Hematopoietic multipotent progenitor cell treated with erythropoietin and hydrocortisone succinate and interleukin-3 and kit ligand, for 17 days (in vitro differentiated cells): Measurements from ENCODE around the gene GPS1.

Experiments used
- DNase-seq: peaks from one replicate; pipeline ENCODE4 v3.0.0-alpha.2; 2015; ENCODE audit warnings: low spot score

GPS1 gene

GRCh38 chr17:82079001-82079677 lies 27.4 kb downstream of the GPS1 start:
- DNase-seq: no peak

GRCh38 chr17:82080048-82080788 lies 28.5 kb downstream of the GPS1 start:
- DNase-seq: no peak

GRCh38 chr17:82080789-82081464 lies 29.2 kb downstream of the GPS1 start:
- no peak for DNase-seq

GRCh38 chr17:82081546-82081945 lies 29.8 kb downstream of the GPS1 start:
- no peak for DNase-seq

GRCh38 chr17:82081966-82082365 lies 30.3 kb downstream of the GPS1 start:
- no peak for DNase-seq

GRCh38 chr17:82082456-82082855 lies 30.8 kb downstream of the GPS1 start:
- DNase-seq: no peak

GRCh38 chr17:82083009-82083408 lies 31.3 kb downstream of the GPS1 start:
- DNase-seq: no peak

- DNase-seq: no peak
Measured at GRCh38 chr17:82083533-82084359, 32.0 kb downstream of the GPS1 start.

GRCh38 chr17:82084373-82085030 lies 32.8 kb downstream of the GPS1 start:
- no peak for DNase-seq

- DNase-seq: no peak
Measured at GRCh38 chr17:82085031-82085861, 33.5 kb downstream of the GPS1 start.

- DNase-seq: no peak
Measured at GRCh38 chr17:82085931-82086764, 34.5 kb downstream of the GPS1 start.

GRCh38 chr17:82086941-82087906 lies 35.5 kb downstream of the GPS1 start:
- no peak for DNase-seq

GRCh38 chr17:82087961-82088837 lies 36.5 kb downstream of the GPS1 start:
- no peak for DNase-seq

GRCh38 chr17:82088838-82089722 lies 37.4 kb downstream of the GPS1 start:
- no peak for DNase-seq

- DNase-seq: no peak
Measured at GRCh38 chr17:82089723-82090548, 38.2 kb downstream of the GPS1 start.
